Caco-2 (cell line): ENCODE data around the gene ZDHHC14. TPM values are rescaled to one million over a fixed set of nuclear protein-coding genes. Genes with fewer than 3 reads are reported as not detected.
"Not testable (repeated sequence)": the region's sequence is repeated elsewhere in the genome, so short reads cannot be mapped to it uniquely, and the experiment has no call there.

ENCODE experiments used
- BruUV-seq: library from RNA; stranded (reverse); fragments of 400-500 nt; replicated peaks from 2 replicates; lab custom pipeline; 2021; lab: Mats Ljungman, UMichigan
- CTCF ChIA-PET: fragments of 300-600 bp; sonication (Branson Sonifier 250); formaldehyde crosslinking; loops from one replicate; lab custom pipeline; 2022; ENCODE audit warnings: antibody characterized with exemption; lab: Charles Lee
- POLR2A ChIA-PET: fragments of 300-600 bp; sonication (Branson Sonifier 250); formaldehyde crosslinking; loops from one replicate; lab custom pipeline; 2022; ENCODE audit warnings: antibody characterized with exemption; lab: Charles Lee
- DNase-seq, 2 experiments: peaks; one replicate each; pipeline versions ENCODE4 v3.0.0 to v3.0.0-alpha.2; 2020 to 2022
- H3K27me3 ChIP-seq: replicated peaks from 2 replicates; pipeline ENCODE4 v1.6.0; 2011; ENCODE audit warnings: low read length; ENCODE audit not compliant: control insufficient read depth, insufficient read depth
- H3K36me3 ChIP-seq: 2 replicates; pipeline ENCODE4 v1.5.1; 2011; ENCODE audit warnings: low read length; ENCODE audit not compliant: control insufficient read depth, insufficient read depth
- H3K4me1 ChIP-seq: fragments of 250-450 bp; sonication (Bioruptor Pico); 2 replicates; pipeline ENCODE4 v1.5.1; 2020; ENCODE audit warnings: mild to moderate bottlenecking
- H3K4me3 ChIP-seq: 2 replicates; pipeline ENCODE4 v1.5.1; 2011; ENCODE audit warnings: low read depth, mild to moderate bottlenecking, control low read depth, low read length
- H3K9me3 ChIP-seq: fragments of 250-450 bp; sonication (Bioruptor Pico); 2 replicates; pipeline ENCODE4 v1.5.1; 2020; ENCODE audit warnings: mild to moderate bottlenecking, moderate library complexity
- H3K27ac Mint-ChIP-seq: one replicate; pipeline ENCODE4 v1.8.0; 2022; ENCODE audit warnings: mixed read lengths; ENCODE audit not compliant: unreplicated experiment
- H3K27me3 Mint-ChIP-seq: one replicate; pipeline ENCODE4 v1.8.0; 2022; ENCODE audit warnings: mixed read lengths; ENCODE audit not compliant: insufficient read depth, unreplicated experiment
- H3K36me3 Mint-ChIP-seq: one replicate; pipeline ENCODE4 v1.8.0; 2022; ENCODE audit warnings: mild to moderate bottlenecking, mixed read lengths; ENCODE audit not compliant: insufficient read depth, unreplicated experiment
- H3K4me1 Mint-ChIP-seq: one replicate; pipeline ENCODE4 v1.8.0; 2022; ENCODE audit warnings: low read depth, mixed read lengths; ENCODE audit not compliant: unreplicated experiment
- H3K4me3 Mint-ChIP-seq: one replicate; pipeline ENCODE4 v1.8.0; 2022; ENCODE audit warnings: mild to moderate bottlenecking, moderate library complexity, mixed read lengths; ENCODE audit not compliant: unreplicated experiment
- H3K9me3 Mint-ChIP-seq: one replicate; pipeline ENCODE4 v1.8.0; 2022; ENCODE audit warnings: mixed read lengths; ENCODE audit not compliant: unreplicated experiment
- intact Hi-C: fragments of 100-400 bp; cut with micrococcal nuclease; formaldehyde crosslinking; loops from one replicate; pipeline ENCODE4 v1.10.0; 2022; ENCODE audit not compliant: unreplicated experiment
- total RNA-seq: library from RNA; stranded (reverse); gene quantifications from 2 replicates; pipeline ENCODE4 v1.2.3, GENCODE V29; 2022
- TF ChIP-seq, protein P1 (sequence below), 2 experiments: fragments of 200-600 bp in 1 of 2; IDR thresholded peaks; 1 replicate in 1 of 2; 2 replicates in 1 of 2; pipeline versions ENCODE4 v1.5.1 to v1.8.0; 2011 to 2022; ENCODE audit warnings: antibody characterized with exemption in 1 of 2, control low read depth in 1 of 2, inconsistent platforms in 1 of 2, low read depth in 1 of 2, low read length in 1 of 2, mild to moderate bottlenecking in 1 of 2, moderate library complexity in 1 of 2; ENCODE audit not compliant: insufficient read depth in 1 of 2, severe bottlenecking in 1 of 2, unreplicated experiment in 1 of 2

Gene ZDHHC14
- total RNA-seq, 1 experiment from 2014 or later = 22.1 TPM

GRCh38 chr6:157586476-157587126, 205.6 kb downstream of the ZDHHC14 start:
- Mint-ChIP-seq H3K4me3 (peak overlapping the region; percentile 50), H3K27ac (peak overlapping the region; percentile 92), H3K4me1 (peaks cover 32% of the 10 kb centered on the region), H3K27me3 (no peaks in the 10 kb centered on the region), H3K9me3 (peaks cover 35% of the 10 kb centered on the region), H3K36me3 (peaks cover 20% of the 10 kb centered on the region)
- intact Hi-C loops = loop anchor here (1.0 kb wide), 5 partner anchors 11 to 162 kb away; no protein-coding TSS in a partner anchor
- peaks cover 17% of the 10 kb centered on the region for H3K9me3 ChIP-seq
- H3K4me1 ChIP-seq = peaks cover 27% of the 10 kb centered on the region
- DNase-seq = peak; percentile 63 to 69
- no peaks in the 10 kb centered on the region for H3K36me3 ChIP-seq
- no peak overlapping the region for H3K4me3 ChIP-seq
- no peaks in the 10 kb centered on the region for H3K27me3 ChIP-seq
- ChIA-PET CTCF (interaction anchor here (0.7 to 1.1 kb wide), 3 partner anchors 11 to 204 kb away, joined by 3 to 4 read pairs (median 3); no protein-coding TSS in a partner anchor), POLR2A (interaction anchor here (0.5 to 1.3 kb wide), 3 partner anchors 10 to 56 kb away, joined by 3 to 19 read pairs (median 4); no protein-coding TSS in a partner anchor)
- TF ChIP-seq, protein P1, sequence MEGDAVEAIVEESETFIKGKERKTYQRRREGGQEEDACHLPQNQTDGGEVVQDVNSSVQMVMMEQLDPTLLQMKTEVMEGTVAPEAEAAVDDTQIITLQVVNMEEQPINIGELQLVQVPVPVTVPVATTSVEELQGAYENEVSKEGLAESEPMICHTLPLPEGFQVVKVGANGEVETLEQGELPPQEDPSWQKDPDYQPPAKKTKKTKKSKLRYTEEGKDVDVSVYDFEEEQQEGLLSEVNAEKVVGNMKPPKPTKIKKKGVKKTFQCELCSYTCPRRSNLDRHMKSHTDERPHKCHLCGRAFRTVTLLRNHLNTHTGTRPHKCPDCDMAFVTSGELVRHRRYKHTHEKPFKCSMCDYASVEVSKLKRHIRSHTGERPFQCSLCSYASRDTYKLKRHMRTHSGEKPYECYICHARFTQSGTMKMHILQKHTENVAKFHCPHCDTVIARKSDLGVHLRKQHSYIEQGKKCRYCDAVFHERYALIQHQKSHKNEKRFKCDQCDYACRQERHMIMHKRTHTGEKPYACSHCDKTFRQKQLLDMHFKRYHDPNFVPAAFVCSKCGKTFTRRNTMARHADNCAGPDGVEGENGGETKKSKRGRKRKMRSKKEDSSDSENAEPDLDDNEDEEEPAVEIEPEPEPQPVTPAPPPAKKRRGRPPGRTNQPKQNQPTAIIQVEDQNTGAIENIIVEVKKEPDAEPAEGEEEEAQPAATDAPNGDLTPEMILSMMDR (IDR thresholded peaks at IDR 0.05; ENCODE audit: insufficient read depth in 1 of 2, low read depth in 1 of 2, low read length in 1 of 2, severe bottlenecking in 1 of 2, unreplicated experiment in 1 of 2) = no peak
- no TSS peak for BruUV-seq

DNA sequence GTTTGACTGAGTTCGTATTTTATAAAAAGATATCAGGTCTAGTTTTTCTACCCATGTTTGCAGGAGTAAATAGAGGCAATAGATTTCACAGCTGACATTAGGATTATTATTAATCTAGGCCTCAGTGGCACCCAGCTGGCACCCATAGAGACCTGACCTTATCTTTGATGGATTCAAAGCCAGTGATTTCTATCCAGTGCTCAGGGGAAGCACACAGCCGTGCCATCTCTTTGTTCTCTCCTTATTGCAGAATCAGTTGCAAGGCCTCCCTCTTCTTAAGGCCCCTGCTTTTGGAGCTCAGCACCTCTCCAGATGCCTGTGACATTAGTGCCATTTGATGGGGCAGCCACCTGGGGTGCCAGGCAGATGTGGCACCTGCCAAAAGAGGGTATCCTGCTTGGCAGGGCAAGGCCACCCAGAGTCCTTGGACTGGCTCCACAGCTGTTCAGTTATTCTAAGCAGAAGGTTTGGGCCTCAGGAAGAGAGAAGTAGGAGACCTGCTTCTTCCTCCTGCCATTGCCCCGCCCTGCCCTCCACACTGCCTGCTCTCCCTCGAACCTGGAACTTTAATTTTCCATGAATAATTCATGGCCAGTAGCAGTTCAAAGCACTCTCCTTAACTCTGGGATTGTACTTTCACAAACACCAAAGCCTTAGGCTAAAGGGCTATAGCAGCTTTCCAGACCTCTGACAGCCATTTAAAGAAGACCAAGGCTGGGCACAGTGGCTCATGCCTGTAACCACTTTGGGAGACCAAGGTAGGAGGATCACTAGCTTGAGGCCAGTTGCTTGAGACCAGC, 206.3 kb downstream of the ZDHHC14 start:
- Mint-ChIP-seq H3K4me1 (peaks cover 32% of the 10 kb centered on the region), H3K36me3 (peaks cover 24% of the 10 kb centered on the region), H3K27ac (peak overlapping the region; percentile 92), H3K9me3 (peaks cover 34% of the 10 kb centered on the region), H3K4me3 (peak overlapping the region; percentile 20), H3K27me3 (no peaks in the 10 kb centered on the region)
- Histone ChIP-seq H3K9me3 (peaks cover 17% of the 10 kb centered on the region), H3K4me3 (no peak overlapping the region), H3K27me3 (no peaks in the 10 kb centered on the region), H3K4me1 (peaks cover 27% of the 10 kb centered on the region), H3K36me3 (no peaks in the 10 kb centered on the region; the same call in 1 of the 2 replicates)
- ChIA-PET POLR2A (interaction anchor here (0.5 to 1.3 kb wide), 2 partner anchors 10 to 55 kb away, joined by 4 to 19 read pairs; no protein-coding TSS in a partner anchor), CTCF (interaction anchor here (0.7 to 1.1 kb wide), 3 partner anchors 10 to 205 kb away, joined by 3 to 4 read pairs (median 3); no protein-coding TSS in a partner anchor)
- intact Hi-C loops = no loop called here
- BruUV-seq = no TSS peak
- DNase-seq = peak in 1 of 2 experiments; percentile 26
- TF ChIP-seq, protein P1 (IDR thresholded peaks at IDR 0.05; ENCODE audit: insufficient read depth in 1 of 2, low read depth in 1 of 2, low read length in 1 of 2, severe bottlenecking in 1 of 2, unreplicated experiment in 1 of 2) = no peak

DNA sequence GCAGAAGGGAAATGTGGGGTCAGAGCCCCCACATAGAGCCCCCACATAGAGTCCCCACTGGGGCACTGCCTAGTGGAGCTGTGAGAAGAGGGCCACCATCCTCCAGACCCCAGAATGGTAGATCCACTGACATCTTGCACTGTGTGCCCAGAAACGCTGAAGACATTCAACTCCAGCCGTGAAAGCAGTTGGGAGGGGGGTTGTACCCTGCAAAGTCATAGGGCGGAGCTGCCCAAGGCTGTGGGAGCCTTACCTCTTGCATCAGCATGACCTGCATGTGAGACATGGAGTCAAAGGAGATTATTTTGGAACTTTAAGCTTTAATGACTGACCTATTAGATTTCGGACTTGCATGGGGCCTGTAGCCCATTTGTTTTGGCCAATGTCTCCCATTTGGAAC, 209.7 kb downstream of the ZDHHC14 start:
- intact Hi-C loops, H3K27me3 ChIP-seq, CTCF ChIA-PET, H3K4me3 ChIP-seq, H3K27me3 Mint-ChIP-seq, BruUV-seq, H3K4me3 Mint-ChIP-seq, DNase-seq, POLR2A ChIA-PET, H3K36me3 ChIP-seq: not testable (repeated sequence)
- peaks cover 28% of the 10 kb centered on the region for H3K9me3 Mint-ChIP-seq
- H3K4me1 ChIP-seq = peaks cover 18% of the 10 kb centered on the region
- peak overlapping the region; percentile 16 for H3K27ac Mint-ChIP-seq
- H3K9me3 ChIP-seq = peaks cover 17% of the 10 kb centered on the region
- H3K36me3 Mint-ChIP-seq = peaks cover 27% of the 10 kb centered on the region
- peaks cover 22% of the 10 kb centered on the region for H3K4me1 Mint-ChIP-seq
